Hepatocyte (in vitro differentiated cells): ENCODE measurements around the gene CEP89. TPM values are rescaled to one million over a fixed set of nuclear protein-coding genes. Genes with fewer than 3 reads are reported as not detected.
"Not testable (repeated sequence)": the region's sequence is repeated elsewhere in the genome, so short reads cannot be mapped to it uniquely, and the experiment has no call there.

Experiments used
- DNase-seq: peaks from one replicate; pipeline ENCODE4 v3.0.0-alpha.2; 2016; ENCODE audit warnings: low spot score
- H2AFZ ChIP-seq: fragments of 200-600 bp; sonication (generic); 2 replicates; pipeline ENCODE4 v1.6.0; 2016; ENCODE audit warnings: antibody characterized with exemption, mild to moderate bottlenecking
- H3K27ac ChIP-seq: fragments of 200-600 bp; sonication (generic); 2 replicates; pipeline ENCODE4 v1.5.1; 2016; ENCODE audit warnings: mild to moderate bottlenecking
- H3K27me3 ChIP-seq: fragments of 200-600 bp; sonication (generic); 2 replicates; pipeline ENCODE4 v1.6.1; 2016
- H3K36me3 ChIP-seq: fragments of 200-600 bp; sonication (generic); replicated peaks from 2 replicates; pipeline ENCODE4 v1.5.1; 2016; ENCODE audit warnings: low read depth; ENCODE audit not compliant: insufficient read depth
- H3K4me1 ChIP-seq: fragments of 200-600 bp; sonication (generic); 2 replicates; pipeline ENCODE4 v1.5.1; 2016; ENCODE audit warnings: mild to moderate bottlenecking, moderate library complexity; ENCODE audit not compliant: insufficient read depth
- H3K4me2 ChIP-seq: fragments of 200-600 bp; sonication (generic); 2 replicates; pipeline ENCODE4 v1.6.0; 2016
- H3K4me3 ChIP-seq: fragments of 200-600 bp; sonication (generic); 2 replicates; pipeline ENCODE4 v1.5.1; 2016; ENCODE audit warnings: mild to moderate bottlenecking
- H3K79me2 ChIP-seq: fragments of 200-600 bp; sonication (generic); 2 replicates; pipeline ENCODE4 v1.6.0; 2017; ENCODE audit warnings: mild to moderate bottlenecking
- H3K9me2 ChIP-seq: fragments of 200-600 bp; sonication (generic); replicated peaks from 2 replicates; pipeline ENCODE4 v1.6.0; 2017; ENCODE audit warnings: mild to moderate bottlenecking; ENCODE audit not compliant: insufficient read depth
- H3K9me3 ChIP-seq: fragments of 200-600 bp; sonication (generic); 2 replicates; pipeline ENCODE4 v1.5.1; 2016; ENCODE audit warnings: low read depth, mild to moderate bottlenecking
- H4K20me1 ChIP-seq: fragments of 200-600 bp; sonication (generic); 2 replicates; pipeline ENCODE4 v1.6.0; 2016; ENCODE audit warnings: mild to moderate bottlenecking; ENCODE audit not compliant: insufficient read depth, poor library complexity, severe bottlenecking
- EZH2 ChIP-seq: fragments of 200-600 bp; sonication (generic); IDR thresholded peaks from 2 replicates; pipeline ENCODE4 v1.6.1; 2016; ENCODE audit warnings: antibody characterized with exemption, mild to moderate bottlenecking, borderline replicate concordance
- EZH2phosphoT487 ChIP-seq: fragments of 200-600 bp; sonication (generic); IDR thresholded peaks from one replicate; pipeline ENCODE4 v1.6.1; 2018; ENCODE audit warnings: antibody characterized with exemption, mild to moderate bottlenecking, low read depth, moderate library complexity; ENCODE audit not compliant: unreplicated experiment, severe bottlenecking
- WGBS: methylation state at CpG from one replicate; pipeline ENCODE4 v1.1.6; 2016; ENCODE audit warnings: low lambda C conversion rate; ENCODE audit errors: missing lambda C conversion rate; 5-methylcytosine and 5-hydroxymethylcytosine counted together
- polyA plus RNA-seq: library from polyadenylated mRNA; unstranded; fragments of >200 nt; fragmentation: Nextera tagmentation; extraction: Ambion mirVana; gene quantifications from 2 replicates; pipeline ENCODE4 v1.2.1, GENCODE V29; 2016
- total RNA-seq: library from RNA; depleted of rRNA; stranded (reverse); fragments of >200 nt; gene quantifications from 2 replicates; pipeline ENCODE4 v1.2.3, GENCODE V29; 2014
- TF ChIP-seq, protein P1 (sequence below): fragments of 200-600 bp; sonication (generic); IDR thresholded peaks from 2 replicates; pipeline ENCODE4 v1.5.1; 2016; ENCODE audit warnings: antibody characterized with exemption, mild to moderate bottlenecking; ENCODE audit not compliant: poor library complexity

Gene CEP89
- total and polyA plus RNA-seq, 2 experiments from 2014 or later = 12.1 to 16.4 TPM

DNA sequence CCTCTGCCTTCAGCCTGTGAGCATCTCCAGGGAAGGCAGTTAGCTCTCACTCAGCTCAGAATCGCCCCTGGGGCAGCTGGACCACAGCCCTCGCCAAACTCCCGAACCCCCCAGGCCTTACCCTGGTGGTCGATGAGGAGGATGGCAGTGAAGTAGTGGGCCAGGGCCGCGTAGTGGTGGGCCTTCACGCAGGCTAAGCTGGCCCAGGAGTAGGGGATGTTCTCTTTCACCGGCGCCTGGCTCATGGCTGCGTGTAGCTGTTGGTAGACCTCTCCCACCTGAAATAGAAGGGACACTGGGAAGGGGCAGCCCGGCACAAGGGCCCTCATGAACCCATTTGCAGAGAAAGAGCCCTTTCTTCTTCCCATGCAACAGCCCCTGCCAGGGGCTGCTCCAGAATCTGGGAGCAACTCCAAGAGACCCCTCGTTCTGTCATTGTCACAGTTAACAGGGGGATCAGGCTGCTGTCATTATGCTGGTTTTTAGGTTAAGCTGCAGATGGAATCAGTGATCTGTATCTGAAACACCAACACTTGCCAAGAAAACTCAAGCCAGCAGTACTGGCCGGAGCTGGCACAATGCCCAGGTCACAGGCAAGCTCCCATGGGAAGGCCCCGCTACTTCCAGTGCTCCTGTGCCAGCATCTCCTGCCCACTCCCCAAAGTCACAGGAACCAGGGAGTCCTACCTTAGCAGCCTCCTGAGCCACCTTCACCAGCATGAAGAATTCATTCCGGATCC, 30.5 kb upstream of the CEP89 start:
- H2AFZ ChIP-seq, H3K27me3 ChIP-seq, H3K9me2 ChIP-seq, H3K4me3 ChIP-seq, H4K20me1 ChIP-seq, H3K4me2 ChIP-seq, H3K4me1 ChIP-seq, H3K9me3 ChIP-seq, H3K27ac ChIP-seq, H3K36me3 ChIP-seq, DNase-seq, H3K79me2 ChIP-seq: not testable (repeated sequence)
- WGBS = 84% methylated on average over 15 of the region's 15 CpGs

- Histone ChIP-seq H3K9me2 (no peaks in the 10 kb centered on the region), H3K9me3 (no peaks in the 10 kb centered on the region), H3K36me3 (no peaks in the 10 kb centered on the region), H3K27ac (no peak overlapping the region), H3K27me3 (no peaks in the 10 kb centered on the region), H3K4me1 (peaks cover 2% of the 10 kb centered on the region), H3K4me3 (no peak overlapping the region), H2AFZ (no peak overlapping the region), H4K20me1 (no peaks in the 10 kb centered on the region), H3K4me2 (no peak overlapping the region), H3K79me2 (no peaks in the 10 kb centered on the region)
- 98% methylated on average over 4 of the region's 4 CpGs for WGBS
- no peak for TF ChIP-seq EZH2
- TF ChIP-seq, protein P1, sequence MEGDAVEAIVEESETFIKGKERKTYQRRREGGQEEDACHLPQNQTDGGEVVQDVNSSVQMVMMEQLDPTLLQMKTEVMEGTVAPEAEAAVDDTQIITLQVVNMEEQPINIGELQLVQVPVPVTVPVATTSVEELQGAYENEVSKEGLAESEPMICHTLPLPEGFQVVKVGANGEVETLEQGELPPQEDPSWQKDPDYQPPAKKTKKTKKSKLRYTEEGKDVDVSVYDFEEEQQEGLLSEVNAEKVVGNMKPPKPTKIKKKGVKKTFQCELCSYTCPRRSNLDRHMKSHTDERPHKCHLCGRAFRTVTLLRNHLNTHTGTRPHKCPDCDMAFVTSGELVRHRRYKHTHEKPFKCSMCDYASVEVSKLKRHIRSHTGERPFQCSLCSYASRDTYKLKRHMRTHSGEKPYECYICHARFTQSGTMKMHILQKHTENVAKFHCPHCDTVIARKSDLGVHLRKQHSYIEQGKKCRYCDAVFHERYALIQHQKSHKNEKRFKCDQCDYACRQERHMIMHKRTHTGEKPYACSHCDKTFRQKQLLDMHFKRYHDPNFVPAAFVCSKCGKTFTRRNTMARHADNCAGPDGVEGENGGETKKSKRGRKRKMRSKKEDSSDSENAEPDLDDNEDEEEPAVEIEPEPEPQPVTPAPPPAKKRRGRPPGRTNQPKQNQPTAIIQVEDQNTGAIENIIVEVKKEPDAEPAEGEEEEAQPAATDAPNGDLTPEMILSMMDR = no peak
- no peak for TF ChIP-seq EZH2phosphoT487
- no peak for DNase-seq
Measured at GRCh38 chr19:33000910-33001309, 29.2 kb upstream of the CEP89 start.

GRCh38 chr19:33000510-33000909, 28.8 kb upstream of the CEP89 start:
- H4K20me1 ChIP-seq = no peaks in the 10 kb centered on the region
- H3K36me3 ChIP-seq = no peaks in the 10 kb centered on the region

DNA sequence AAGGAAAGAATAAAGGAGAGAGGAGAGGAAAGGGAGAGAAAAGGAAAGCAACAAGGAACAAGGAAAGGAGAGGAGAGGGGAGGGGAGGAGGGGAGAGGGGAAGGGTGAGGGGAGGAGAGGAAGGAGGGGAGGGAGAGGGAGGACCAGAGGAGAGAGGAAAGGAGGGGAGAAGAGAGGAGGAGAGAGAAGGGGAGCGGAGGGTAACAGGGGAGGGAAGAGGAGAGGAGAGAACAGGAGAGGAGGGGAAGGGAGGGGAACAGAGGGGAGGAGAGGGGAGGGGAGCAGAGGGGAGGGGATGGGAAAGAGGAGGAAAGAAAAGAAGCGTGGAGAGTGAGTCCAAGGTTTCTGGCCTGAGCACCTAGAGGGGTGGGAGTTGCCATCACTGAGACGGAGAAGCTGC, 27.0 kb upstream of the CEP89 start:
- WGBS = 63% methylated on average over 2 of the region's 3 CpGs
- no peaks in the 10 kb centered on the region for H3K9me2 ChIP-seq

More at GRCh38 chr19:33000510-33000909, 28.8 kb upstream of the CEP89 start:
- Histone ChIP-seq H3K79me2 (no peaks in the 10 kb centered on the region), H3K27ac (no peak overlapping the region), H3K4me3 (no peak overlapping the region), H3K27me3 (no peaks in the 10 kb centered on the region), H3K4me2 (no peak overlapping the region), H2AFZ (no peak overlapping the region), H3K9me3 (no peaks in the 10 kb centered on the region), H3K9me2 (no peaks in the 10 kb centered on the region), H3K4me1 (peaks cover 2% of the 10 kb centered on the region)
- TF ChIP-seq, protein P1 = no peak
- TF ChIP-seq EZH2phosphoT487 = no peak
- TF ChIP-seq EZH2 = no peak
- 88% methylated on average over 8 of the region's 8 CpGs for WGBS
- DNase-seq = no peak

More for the DNA sequence above, 27.0 kb upstream of the CEP89 start:
- Histone ChIP-seq H2AFZ (no peak overlapping the region), H3K4me2 (no peak overlapping the region), H3K36me3 (no peaks in the 10 kb centered on the region), H4K20me1 (no peaks in the 10 kb centered on the region), H3K4me3 (no peak overlapping the region), H3K4me1 (peaks cover 2% of the 10 kb centered on the region), H3K9me3 (no peaks in the 10 kb centered on the region), H3K27me3 (no peaks in the 10 kb centered on the region), H3K27ac (no peak overlapping the region), H3K79me2 (no peaks in the 10 kb centered on the region)
- TF ChIP-seq EZH2phosphoT487 = no peak
- TF ChIP-seq EZH2 = no peak
- TF ChIP-seq, protein P1 = no peak
- no peak for DNase-seq
